IMR-90 (cell line): ENCODE data around the gene KRTAP3-2. TPM values are rescaled to one million over a fixed set of nuclear protein-coding genes. Genes with fewer than 3 reads are reported as not detected.

ENCODE experiments used
- ATAC-seq: fragments of 200-7000 bp; cut with Tn5 transposase; 2 replicates; pipeline ENCODE4 v1.9.1; 2020; ENCODE audit warnings: low read depth, mild to moderate bottlenecking, moderate library complexity
- BruUV-seq: library from RNA; stranded (reverse); fragments of 400-500 nt; replicated peaks from 2 replicates; lab custom pipeline; 2021; lab: Mats Ljungman, UMichigan
- CTCF ChIA-PET: fragments of 300-600 bp; formaldehyde crosslinking; extraction: SDS; loops from one replicate; lab custom pipeline; 2021; ENCODE audit warnings: antibody characterized with exemption; lab: Yijun Ruan, JAX
- POLR2A ChIA-PET: fragments of 300-600 bp; sonication (Branson Sonifier 250); formaldehyde crosslinking; loops from one replicate; lab custom pipeline; 2022; ENCODE audit warnings: antibody characterized with exemption; ENCODE audit not compliant: unreplicated experiment; lab: Charles Lee
- DNase-seq: peaks from one replicate; pipeline ENCODE4 v3.0.0; 2013
- H2AFZ ChIP-seq: replicated peaks from 2 replicates; pipeline ENCODE3; 2013; ENCODE audit warnings: low read length, mild to moderate bottlenecking; ENCODE audit not compliant: poor library complexity
- H2AK5ac ChIP-seq: 2 replicates; pipeline ENCODE4 v1.6.1; 2013; ENCODE audit warnings: low read depth, low read length, inconsistent platforms
- H2AK9ac ChIP-seq: replicated peaks from 2 replicates; pipeline ENCODE3; 2013; ENCODE audit warnings: mild to moderate bottlenecking, low read depth, low read length, moderate library complexity; ENCODE audit not compliant: poor library complexity
- H2BK120ac ChIP-seq: 2 replicates; pipeline ENCODE4 v1.6.1; 2013; ENCODE audit warnings: low read depth, low read length, inconsistent platforms
- H2BK15ac ChIP-seq: 3 replicates; pipeline ENCODE4 v1.6.1; 2013; ENCODE audit warnings: low read depth, low read length, inconsistent platforms
- H2BK20ac ChIP-seq: 2 replicates; pipeline ENCODE4 v1.6.1; 2013; ENCODE audit warnings: low read depth, mild to moderate bottlenecking, inconsistent platforms, low read length, moderate library complexity
- H2BK5ac ChIP-seq: 2 replicates; pipeline ENCODE4 v1.6.1; 2013; ENCODE audit warnings: mild to moderate bottlenecking, low read depth, low read length, inconsistent platforms; ENCODE audit not compliant: poor library complexity, severe bottlenecking
- H3K14ac ChIP-seq: replicated peaks from 2 replicates; pipeline ENCODE4 v1.6.1; 2013; ENCODE audit warnings: low read depth, low read length, inconsistent platforms
- H3K18ac ChIP-seq: 2 replicates; pipeline ENCODE4 v1.6.1; 2013; ENCODE audit warnings: low read depth, low read length, control low read depth
- H3K23ac ChIP-seq: 2 replicates; pipeline ENCODE4 v1.6.1; 2013; ENCODE audit warnings: low read depth, low read length, inconsistent platforms
- H3K27ac ChIP-seq: 2 replicates; pipeline ENCODE4 v1.5.1; 2013; ENCODE audit warnings: mild to moderate bottlenecking, control low read depth, low read length; ENCODE audit not compliant: insufficient read depth
- H3K27me3 ChIP-seq: 2 replicates; pipeline ENCODE4 v1.6.1; 2013; ENCODE audit warnings: low read length; ENCODE audit not compliant: control insufficient read depth, insufficient read depth
- H3K36me3 ChIP-seq: 2 replicates; pipeline ENCODE4 v1.6.1; 2013; ENCODE audit warnings: low read length, mixed read lengths; ENCODE audit not compliant: control insufficient read depth, insufficient read depth
- H3K4ac ChIP-seq: 2 replicates; pipeline ENCODE4 v1.6.1; 2013; ENCODE audit warnings: low read depth, low read length, inconsistent platforms
- H3K4me1 ChIP-seq: 2 replicates; pipeline ENCODE4 v1.6.1; 2013; ENCODE audit warnings: low read length, mixed read lengths; ENCODE audit not compliant: control insufficient read depth, insufficient read depth
- H3K4me2 ChIP-seq: 2 replicates; pipeline ENCODE4 v1.6.1; 2013; ENCODE audit warnings: low read depth, mild to moderate bottlenecking, control low read depth, low read length, moderate library complexity
- H3K4me3 ChIP-seq: 2 replicates; pipeline ENCODE4 v1.5.1; 2013; ENCODE audit warnings: low read depth, mild to moderate bottlenecking, control low read depth, low read length, moderate library complexity; ENCODE audit not compliant: insufficient read depth
- H3K56ac ChIP-seq: 2 replicates; pipeline ENCODE4 v1.6.1; 2013; ENCODE audit warnings: low read length, inconsistent platforms; ENCODE audit not compliant: insufficient read depth; ENCODE audit errors: extremely low read depth
- H3K79me1 ChIP-seq, 2 experiments: 2 replicates each; pipeline ENCODE4 v1.6.1; 2013; ENCODE audit warnings: low read length in 2 of 2, inconsistent platforms in 1 of 2, low read depth in 1 of 2
- H3K9ac ChIP-seq: 2 replicates; pipeline ENCODE4 v1.6.1; 2013; ENCODE audit warnings: low read depth, low read length, control low read depth
- H3K9me1 ChIP-seq: 2 replicates; pipeline ENCODE4 v1.6.1; 2013; ENCODE audit warnings: low read length, inconsistent platforms; ENCODE audit not compliant: insufficient read depth
- H3K9me3 ChIP-seq: 2 replicates; pipeline ENCODE4 v1.6.1; 2013; ENCODE audit warnings: low read length; ENCODE audit not compliant: control insufficient read depth, insufficient read depth
- H4K20me1 ChIP-seq: 2 replicates; pipeline ENCODE4 v1.6.1; 2013; ENCODE audit warnings: low read length, inconsistent platforms; ENCODE audit not compliant: insufficient read depth
- H4K5ac ChIP-seq: 2 replicates; pipeline ENCODE4 v1.6.1; 2013; ENCODE audit warnings: mild to moderate bottlenecking, low read depth, low read length, control low read depth
- H4K8ac ChIP-seq, 2 experiments: 2 replicates each; pipeline ENCODE4 v1.6.1; 2013; ENCODE audit warnings: low read depth in 2 of 2, low read length in 2 of 2, control low read depth in 1 of 2, inconsistent platforms in 1 of 2
- H4K91ac ChIP-seq: 2 replicates; pipeline ENCODE4 v1.6.1; 2013; ENCODE audit warnings: low read depth, low read length, inconsistent platforms; ENCODE audit not compliant: insufficient read depth
- BHLHE40 ChIP-seq: fragments of 150-350 bp; IDR thresholded peaks from 2 replicates; pipeline ENCODE4 v1.6.1; 2016; ENCODE audit warnings: mild to moderate bottlenecking, low read depth, low read length
- CHD1 ChIP-seq: IDR thresholded peaks from 2 replicates; pipeline ENCODE4 v1.6.1; 2012; ENCODE audit warnings: low read depth, low read length, improper control_type of control experiment
- MAZ ChIP-seq: IDR thresholded peaks from 2 replicates; pipeline ENCODE4 v1.6.1; 2012; ENCODE audit warnings: low read depth, mild to moderate bottlenecking, low read length, improper control_type of control experiment, moderate library complexity, borderline replicate concordance
- MXI1 ChIP-seq: IDR thresholded peaks from 2 replicates; pipeline ENCODE4 v1.6.1; 2012; ENCODE audit warnings: low read depth, mild to moderate bottlenecking, low read length, moderate library complexity, borderline replicate concordance
- POLR2A ChIP-seq: IDR thresholded peaks from 2 replicates; pipeline ENCODE4 v1.6.1; 2012; ENCODE audit warnings: mild to moderate bottlenecking, low read depth, low read length
- WGBS, 2 experiments: methylation state at CpG; one replicate each; pipeline versions ENCODE4 v1.1.5 to v1.1.7; 2013; ENCODE audit warnings: missing lambda C conversion rate in 2 of 2; ENCODE audit not compliant: insufficient read length in 1 of 2; ENCODE audit errors: extremely low coverage in 2 of 2; 5-methylcytosine and 5-hydroxymethylcytosine counted together
- dilution Hi-C: fragments of 300-500 bp; cut with HindIII; formaldehyde crosslinking; loops from one replicate; pipeline ENCODE4 v1.14.3; 2018; ENCODE audit warnings: low sequenced_read_pairs; ENCODE audit not compliant: unreplicated experiment
- in situ Hi-C: fragments of 300-500 bp; cut with MboI; formaldehyde crosslinking; loops from 3 replicates; pipeline ENCODE4 v1.14.3; 2019; ENCODE audit warnings: low sequenced_read_pairs, inconsistent platforms, mixed read lengths
- intact Hi-C: fragments of 100-400 bp; cut with micrococcal nuclease; formaldehyde crosslinking; loops from 2 replicates; pipeline ENCODE4 v1.10.0; 2022
- polyA plus RNA-seq, 3 experiments: library from polyadenylated mRNA; depleted of rRNA; stranded (reverse); fragments of >200 nt; gene quantifications; 2 replicates each; pipeline ENCODE4 v1.2.3, GENCODE V29; 2012; ENCODE audit warnings: low replicate concordance in 1 of 3
- total RNA-seq: library from RNA; depleted of rRNA; stranded (reverse); fragments of >200 nt; gene quantifications from 2 replicates; pipeline ENCODE4 v1.2.3, GENCODE V29; 2012
- TF ChIP-seq, protein P1 (sequence below): fragments of 150-350 bp; IDR thresholded peaks from 2 replicates; pipeline ENCODE4 v1.6.1; 2016; ENCODE audit warnings: low read depth, mild to moderate bottlenecking, low read length, moderate library complexity, borderline replicate concordance

The KRTAP3-2 gene
- total and polyA plus RNA-seq, 2 of the 4 experiments (the other 2 are of a cell fraction): not detected

DNA sequence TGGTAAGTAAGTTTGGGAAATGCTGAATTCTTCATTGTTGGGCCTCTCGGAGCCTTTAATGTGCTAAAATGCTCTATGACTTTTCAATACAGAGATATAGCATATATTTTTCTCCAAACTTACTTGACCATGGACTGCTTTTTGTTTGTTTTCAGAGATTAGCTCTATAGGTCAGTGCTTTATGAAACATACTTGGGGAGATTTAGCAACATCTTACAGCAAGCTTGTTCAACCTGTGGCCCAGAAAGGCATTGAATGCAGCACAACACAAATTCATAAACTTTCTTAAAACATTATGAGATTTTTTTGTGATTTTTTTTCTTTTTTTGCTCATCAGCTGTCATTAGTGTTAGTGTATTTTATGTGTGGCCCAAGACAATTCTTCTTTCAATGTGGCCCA is 10.2 kb upstream of the KRTAP3-2 start:
- POLR2A ChIA-PET: no interaction called here
- no peak for ATAC-seq
- WGBS, 2 experiments: no CpG with 5 or more reads among the region's 1 CpG

More for the DNA sequence above, 10.2 kb upstream of the KRTAP3-2 start:
- H3K23ac ChIP-seq: no peak overlapping the region
- H3K36me3 ChIP-seq: no peaks in the 10 kb centered on the region
- CTCF ChIA-PET: interaction anchor here (0.9 kb wide), 1 partner anchor 11 kb away, joined by 3 read pairs; no protein-coding TSS in a partner anchor
- H3K4ac ChIP-seq: no peak overlapping the region
- no peak for DNase-seq
- H3K4me3 ChIP-seq: no peak overlapping the region
- no peak overlapping the region for H3K56ac ChIP-seq
- H3K14ac ChIP-seq: no peak overlapping the region
- intact Hi-C loops (no loop called here), dilution Hi-C loops (no loop called here), in situ Hi-C loops (no loop called here)
- no peaks in the 10 kb centered on the region for H3K79me1 ChIP-seq
- H3K9me3 ChIP-seq: no peaks in the 10 kb centered on the region
- H2AK9ac ChIP-seq: no peak overlapping the region
- no peak overlapping the region for H2BK15ac ChIP-seq
- peaks cover 1% of the 10 kb centered on the region; the same call in 1 of the 2 replicates for H3K4me1 ChIP-seq
- H2AFZ ChIP-seq: no peak overlapping the region
- H3K4me2 ChIP-seq: no peak overlapping the region
- H3K9me1 ChIP-seq: no peaks in the 10 kb centered on the region; the same call in 1 of the 2 replicates
- TF ChIP-seq MAZ: no peak
- TF ChIP-seq, protein P1, sequence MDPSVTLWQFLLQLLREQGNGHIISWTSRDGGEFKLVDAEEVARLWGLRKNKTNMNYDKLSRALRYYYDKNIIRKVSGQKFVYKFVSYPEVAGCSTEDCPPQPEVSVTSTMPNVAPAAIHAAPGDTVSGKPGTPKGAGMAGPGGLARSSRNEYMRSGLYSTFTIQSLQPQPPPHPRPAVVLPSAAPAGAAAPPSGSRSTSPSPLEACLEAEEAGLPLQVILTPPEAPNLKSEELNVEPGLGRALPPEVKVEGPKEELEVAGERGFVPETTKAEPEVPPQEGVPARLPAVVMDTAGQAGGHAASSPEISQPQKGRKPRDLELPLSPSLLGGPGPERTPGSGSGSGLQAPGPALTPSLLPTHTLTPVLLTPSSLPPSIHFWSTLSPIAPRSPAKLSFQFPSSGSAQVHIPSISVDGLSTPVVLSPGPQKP: no peak
- no peak for TF ChIP-seq POLR2A
- TF ChIP-seq BHLHE40: no peak
- TF ChIP-seq MXI1: no peak
- no peak for TF ChIP-seq CHD1
- no peaks in the 10 kb centered on the region for H3K27me3 ChIP-seq
- H3K9ac ChIP-seq: no peak overlapping the region
- H3K18ac ChIP-seq: no peak overlapping the region
- BruUV-seq: no TSS peak
- H2BK5ac ChIP-seq: no peak overlapping the region
- no peak overlapping the region for H2BK20ac ChIP-seq
- no peak overlapping the region for H4K91ac ChIP-seq
- H4K20me1 ChIP-seq: no peaks in the 10 kb centered on the region
- H4K8ac ChIP-seq: no peak overlapping the region
- no peak overlapping the region for H2BK120ac ChIP-seq
- H3K27ac ChIP-seq: no peak overlapping the region
- no peak overlapping the region for H4K5ac ChIP-seq
- H2AK5ac ChIP-seq: no peak overlapping the region
